MV-4-11 (cell line): Measurements from ENCODE around the gene SYT17.
A peak's percentile ranks its signal among the peaks of the same experiment; 100 is the strongest.

Experiments used
- DNase-seq: peaks from one replicate; lab custom pipeline; 2025; lab: John Stamatoyannopoulos, UW

The SYT17 gene

DNA sequence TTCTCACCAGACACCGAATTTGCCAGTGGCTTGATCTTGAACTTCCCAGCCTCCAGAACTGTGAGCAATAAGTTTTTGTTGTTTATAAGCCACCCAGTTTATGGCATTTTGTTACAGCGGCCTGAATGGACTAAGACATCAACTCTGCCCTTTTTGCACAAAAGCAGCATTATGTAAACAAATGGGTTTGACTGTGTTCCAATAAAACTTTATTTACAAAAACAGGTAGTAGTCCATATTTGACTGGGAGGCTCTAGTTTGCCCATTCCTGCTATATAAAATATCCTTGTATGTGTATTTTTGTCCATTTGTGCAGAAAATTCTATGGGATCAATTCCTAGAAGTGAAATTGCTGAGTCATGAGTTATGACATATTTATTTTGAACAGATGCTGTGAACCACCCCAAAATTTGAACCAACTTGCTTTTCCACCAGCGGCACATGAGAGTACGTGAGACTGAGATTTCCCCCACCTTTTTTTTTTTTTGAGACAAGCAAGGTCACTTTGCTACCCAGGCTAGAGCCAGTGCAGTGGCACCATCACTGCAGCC, 96.2 kb downstream of the SYT17 start:
- DNase-seq: no peak

DNA sequence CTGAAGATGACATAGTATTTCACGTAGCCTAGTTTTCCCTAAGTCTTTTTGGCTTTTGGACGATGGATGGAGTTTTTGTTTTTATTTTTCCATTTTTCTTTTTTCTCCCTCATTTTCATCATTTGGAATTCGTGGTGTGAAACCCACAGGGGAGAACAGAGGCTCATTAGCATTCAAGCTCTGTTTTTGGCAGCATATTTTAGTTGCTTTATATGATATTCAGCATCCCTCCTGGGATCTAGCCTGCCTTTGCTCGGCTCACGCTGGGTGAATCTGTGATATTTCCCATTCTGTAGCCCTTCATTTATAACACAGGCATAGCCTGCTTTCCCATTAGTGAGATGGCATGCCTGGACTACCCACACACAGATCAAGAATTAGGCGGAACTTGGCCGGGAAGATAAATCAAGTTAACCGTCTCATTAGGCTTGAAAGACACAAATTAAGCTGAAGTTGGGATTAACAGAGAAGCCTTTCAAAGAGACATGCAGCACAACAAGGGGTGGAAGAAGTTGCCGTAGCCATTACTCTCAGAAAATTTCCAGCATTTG, 97.4 kb downstream of the SYT17 start:
- DNase-seq: no peak

DNA sequence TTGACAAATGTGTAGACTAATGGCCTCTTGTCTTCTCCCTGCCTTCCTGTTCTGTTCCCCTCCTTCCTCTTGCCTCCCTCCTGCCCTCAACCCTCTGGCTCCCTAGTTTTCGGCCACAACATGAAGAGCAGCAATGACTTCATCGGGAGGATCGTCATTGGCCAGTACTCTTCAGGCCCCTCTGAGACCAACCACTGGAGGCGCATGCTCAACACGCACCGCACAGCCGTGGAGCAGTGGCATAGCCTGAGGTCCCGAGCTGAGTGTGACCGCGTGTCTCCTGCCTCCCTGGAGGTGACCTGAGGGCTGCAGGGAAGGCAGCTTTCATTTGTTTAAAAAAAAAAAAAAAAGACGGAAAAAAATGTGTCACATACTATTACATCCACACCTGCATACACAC, 98.7 kb downstream of the SYT17 start:
- DNase-seq: no peak

DNA sequence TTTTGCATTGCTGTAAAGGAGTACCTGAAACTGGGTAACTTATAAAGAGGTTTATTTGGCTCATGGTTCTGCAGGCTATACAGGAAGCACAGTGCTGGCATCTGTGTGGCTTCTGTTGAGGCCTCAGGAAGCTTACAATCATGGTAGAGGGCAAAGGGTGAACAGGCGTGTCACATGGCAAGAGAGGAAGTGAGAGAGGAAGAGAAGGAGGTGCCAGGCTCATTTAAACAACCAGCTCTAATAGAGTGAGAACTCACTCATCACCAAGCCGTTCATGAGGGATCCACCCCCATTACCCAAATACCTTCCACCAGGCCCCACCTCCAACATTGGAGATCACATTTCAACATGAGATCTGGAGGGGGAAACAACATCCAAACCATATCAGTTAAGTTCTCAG, 101.1 kb downstream of the SYT17 start:
- peak; percentile 89 for DNase-seq

DNA sequence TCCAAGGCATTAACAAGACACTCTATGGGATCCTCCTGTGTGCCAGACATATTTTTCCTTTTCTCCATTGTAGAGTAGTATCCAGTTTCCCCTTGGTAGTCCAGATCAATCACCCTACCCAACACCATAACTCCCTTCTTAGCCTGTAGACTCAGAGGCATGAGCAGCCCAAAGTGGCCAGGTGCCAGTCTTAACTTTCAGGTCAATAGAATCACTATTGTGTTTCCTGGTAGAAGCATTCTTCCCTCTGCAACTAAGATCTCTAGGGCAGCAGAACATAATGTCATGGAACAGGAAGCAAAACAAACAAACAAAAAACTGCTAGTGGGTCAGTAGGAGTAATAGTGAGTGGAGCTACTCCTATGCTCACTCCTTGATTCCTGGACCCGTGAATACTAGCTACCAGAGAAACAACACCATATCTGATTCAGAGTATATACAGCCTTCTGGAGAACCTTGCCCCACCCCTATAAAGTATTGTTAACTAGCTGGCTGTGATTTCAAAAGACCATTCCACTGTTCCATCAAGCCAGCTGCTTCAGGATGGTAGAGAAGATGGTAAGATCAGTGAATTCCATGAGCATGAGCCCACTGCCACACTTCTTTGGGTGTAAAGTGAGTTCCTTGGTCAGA, 106.2 kb downstream of the SYT17 start:
- no peak for DNase-seq

DNA sequence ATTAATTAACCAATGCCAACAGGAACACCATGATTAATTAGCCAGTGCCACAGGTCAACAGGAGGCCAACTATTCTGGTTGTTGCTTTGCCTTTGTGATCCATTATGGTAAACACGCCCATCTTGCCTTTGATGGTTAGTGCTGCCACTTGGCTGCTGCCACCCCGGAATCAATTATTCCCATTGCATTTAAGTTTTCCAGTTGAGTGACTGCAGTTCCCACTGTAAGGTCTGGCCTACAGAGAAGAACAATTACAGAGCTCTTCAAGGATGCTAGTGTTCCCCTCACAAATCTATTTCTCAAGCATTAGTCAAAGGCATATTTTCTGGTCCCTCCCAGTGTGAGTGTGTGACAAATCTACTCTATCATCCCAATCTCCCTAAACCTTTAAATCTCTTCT, 110.4 kb downstream of the SYT17 start:
- DNase-seq: no peak

DNA sequence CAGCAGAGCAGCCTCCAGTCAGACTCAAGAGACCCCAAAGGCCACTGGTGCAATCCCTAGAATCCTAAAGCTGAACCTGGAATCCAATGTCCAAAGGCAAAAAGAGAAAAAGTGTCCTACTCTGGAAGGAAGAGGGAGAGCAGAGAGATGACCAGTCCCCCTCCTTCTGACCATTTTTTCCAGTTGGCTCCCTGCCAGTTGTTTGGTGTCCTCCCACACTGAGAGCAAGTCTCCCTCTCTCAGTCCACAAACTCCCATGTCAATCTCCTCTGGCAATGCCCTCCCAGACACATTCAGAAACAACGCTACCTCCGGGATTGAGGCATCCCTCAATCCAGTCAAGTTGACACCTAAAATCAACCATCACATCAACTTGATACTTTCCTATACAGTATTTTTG, 113.2 kb downstream of the SYT17 start:
- no peak for DNase-seq

DNA sequence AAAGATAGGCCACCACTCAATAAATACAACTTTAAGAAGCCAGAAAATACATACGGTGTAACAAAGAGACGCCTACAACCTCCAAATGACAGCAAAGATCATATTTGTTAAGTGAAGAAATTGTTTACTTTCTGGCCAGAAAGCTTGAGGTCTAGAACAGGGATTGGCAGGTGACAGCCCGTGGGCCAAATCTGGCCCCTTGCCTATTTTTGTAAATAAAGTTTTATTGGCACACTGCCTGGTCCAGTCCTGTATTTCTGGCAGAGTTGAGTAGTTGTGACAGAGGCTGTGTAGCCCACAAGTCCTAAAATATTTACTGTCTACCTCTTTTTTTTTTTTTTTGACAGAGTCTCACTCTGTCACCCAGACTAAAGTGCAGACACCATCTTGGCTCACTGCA, 114.1 kb downstream of the SYT17 start:
- DNase-seq: no peak

DNA sequence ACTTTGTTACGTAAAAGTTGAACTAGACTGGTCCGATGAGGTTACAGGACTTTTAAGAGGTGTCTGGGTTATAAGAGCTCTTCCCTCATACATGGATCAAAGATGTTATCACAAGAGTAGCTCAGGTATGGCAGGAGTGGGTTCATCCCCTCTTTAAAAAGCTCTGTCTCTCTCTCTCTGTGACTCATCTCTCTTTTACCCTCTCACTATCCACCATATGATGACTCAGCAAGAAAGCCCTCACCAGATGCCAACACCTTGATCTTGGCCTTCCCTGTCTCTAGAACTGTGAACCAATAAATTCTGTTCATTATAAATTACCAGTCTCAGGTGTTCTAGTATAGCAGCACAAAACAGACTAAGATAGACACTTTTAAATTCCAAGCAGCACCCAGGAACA, 115.6 kb downstream of the SYT17 start:
- DNase-seq: no peak

DNA sequence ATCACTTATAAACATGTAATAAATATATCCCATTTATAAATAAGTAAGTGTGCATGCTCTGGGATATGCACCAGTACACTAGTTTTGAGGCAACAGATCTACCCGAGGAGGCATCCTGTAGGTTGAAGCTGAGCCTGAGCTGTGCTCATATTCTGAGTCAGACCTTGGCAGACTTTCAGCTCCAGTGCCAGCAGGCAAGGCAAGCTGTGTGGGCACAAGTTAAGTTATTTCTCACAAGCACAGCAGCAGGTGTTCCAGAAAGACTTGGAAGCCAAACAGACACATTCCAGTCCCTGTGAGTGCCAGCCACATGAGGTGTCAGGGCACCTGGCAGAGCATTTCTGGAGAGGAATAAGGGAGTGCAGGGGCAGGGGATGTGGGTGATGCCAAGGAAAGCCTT, 116.2 kb downstream of the SYT17 start:
- no peak for DNase-seq

DNA sequence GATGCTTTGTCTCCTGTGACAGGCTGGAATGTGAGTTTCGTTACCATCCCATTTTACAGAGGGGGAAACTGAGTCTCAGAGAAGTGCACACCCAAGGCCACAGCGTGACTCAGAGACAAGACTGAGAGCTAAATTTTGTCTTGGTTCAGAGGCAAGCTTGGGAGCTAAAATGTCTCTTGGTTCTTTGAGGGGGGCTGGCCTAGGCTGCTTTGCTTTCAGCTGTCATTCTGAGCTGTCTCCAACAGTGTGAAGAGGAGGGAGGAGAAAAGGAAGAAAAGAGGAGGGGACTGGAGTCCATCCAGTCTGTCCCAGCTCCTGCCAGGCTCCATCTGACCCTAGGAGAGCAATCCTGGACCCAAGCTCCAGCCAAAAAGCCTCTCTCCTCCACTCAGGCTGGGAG, 117.4 kb downstream of the SYT17 start, which contains the start of gene CLEC19A:
TSS of gene CLEC19A (plus strand) at position 301 of the 400 bp plus-strand sequence. CDS start 121 bp downstream, outside the sequence.
- no peak for DNase-seq

DNA sequence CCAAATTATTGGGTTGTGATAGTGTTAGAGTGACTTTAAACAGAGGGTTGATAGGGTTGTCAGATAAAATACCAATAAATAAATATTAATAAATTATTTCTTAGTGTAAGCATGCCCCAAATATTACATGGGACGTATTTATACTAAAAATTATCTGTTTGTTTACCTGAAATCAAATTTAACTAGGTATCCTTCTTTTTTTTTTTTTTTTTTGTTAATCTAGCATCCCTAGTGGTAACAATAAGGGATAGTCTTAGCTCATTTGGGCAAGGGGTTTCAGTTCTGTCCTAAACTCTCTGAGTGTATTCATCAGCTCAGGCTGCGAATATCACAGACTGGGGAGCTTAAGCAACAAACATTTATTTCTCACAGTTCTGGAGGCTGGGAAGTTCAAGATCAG, 118.8 kb downstream of the SYT17 start:
- DNase-seq: no peak

DNA sequence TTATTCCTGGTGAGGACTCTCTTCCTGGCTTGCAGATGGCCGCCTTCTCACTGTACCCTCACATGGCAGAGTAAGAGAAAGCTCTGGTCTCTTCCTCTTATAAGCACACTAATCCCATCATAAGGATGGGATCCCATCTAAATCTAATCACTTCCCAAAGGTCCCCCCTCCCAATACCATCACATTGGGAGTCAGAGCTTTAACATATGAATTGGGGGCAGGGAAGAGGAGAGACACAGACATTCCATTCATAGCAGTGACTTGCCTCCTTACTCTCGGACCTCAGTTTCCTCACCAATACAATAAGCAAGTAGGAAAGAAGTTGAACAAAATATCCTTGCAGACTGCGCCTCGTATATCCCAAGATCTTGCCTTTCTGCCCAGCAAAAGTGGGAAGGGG, 119.2 kb downstream of the SYT17 start:
- no peak for DNase-seq

DNA sequence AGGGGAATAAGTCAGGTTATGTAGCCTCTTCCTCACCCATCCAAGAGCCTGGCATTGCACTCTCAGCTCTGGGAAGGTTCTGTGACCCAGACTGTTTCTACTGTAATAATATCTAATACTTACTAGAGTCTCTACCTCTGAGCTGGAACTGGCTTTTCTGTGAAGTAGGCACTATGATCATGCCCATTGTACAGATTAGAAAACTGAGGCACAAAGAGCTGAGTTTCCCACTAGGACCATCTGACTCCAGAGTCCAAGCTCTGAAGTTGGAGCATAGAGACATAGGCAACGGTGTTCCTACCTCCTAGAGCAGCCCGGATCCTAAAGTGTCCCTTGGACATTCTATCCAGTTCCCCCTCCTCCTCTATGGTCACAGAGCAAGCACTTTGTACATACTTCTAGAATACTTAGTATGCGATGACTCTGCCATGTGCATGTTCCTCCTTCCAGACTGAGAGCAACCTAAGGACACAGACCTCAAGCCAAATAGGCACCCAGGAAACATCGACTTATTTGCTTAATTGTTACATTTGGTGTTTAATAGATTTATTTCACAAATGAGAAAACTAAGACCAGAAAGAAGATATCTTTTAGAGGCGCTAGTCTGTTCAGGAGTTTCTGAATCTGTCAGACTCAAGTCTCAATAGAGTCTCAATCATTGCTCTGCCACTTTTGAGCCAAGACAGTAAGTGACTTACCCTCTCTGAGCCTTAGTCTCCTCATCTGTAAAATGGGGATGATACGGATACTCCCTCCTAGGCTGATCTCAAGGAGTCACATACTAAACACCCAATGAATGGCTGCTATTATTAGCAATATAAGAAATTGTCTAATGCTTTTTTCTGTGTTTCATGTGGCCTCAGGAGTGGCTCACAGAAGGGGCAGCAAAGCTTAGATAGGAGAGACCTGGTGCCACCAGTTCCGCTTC, 121.1 kb downstream of the SYT17 start:
- DNase-seq: no peak

DNA sequence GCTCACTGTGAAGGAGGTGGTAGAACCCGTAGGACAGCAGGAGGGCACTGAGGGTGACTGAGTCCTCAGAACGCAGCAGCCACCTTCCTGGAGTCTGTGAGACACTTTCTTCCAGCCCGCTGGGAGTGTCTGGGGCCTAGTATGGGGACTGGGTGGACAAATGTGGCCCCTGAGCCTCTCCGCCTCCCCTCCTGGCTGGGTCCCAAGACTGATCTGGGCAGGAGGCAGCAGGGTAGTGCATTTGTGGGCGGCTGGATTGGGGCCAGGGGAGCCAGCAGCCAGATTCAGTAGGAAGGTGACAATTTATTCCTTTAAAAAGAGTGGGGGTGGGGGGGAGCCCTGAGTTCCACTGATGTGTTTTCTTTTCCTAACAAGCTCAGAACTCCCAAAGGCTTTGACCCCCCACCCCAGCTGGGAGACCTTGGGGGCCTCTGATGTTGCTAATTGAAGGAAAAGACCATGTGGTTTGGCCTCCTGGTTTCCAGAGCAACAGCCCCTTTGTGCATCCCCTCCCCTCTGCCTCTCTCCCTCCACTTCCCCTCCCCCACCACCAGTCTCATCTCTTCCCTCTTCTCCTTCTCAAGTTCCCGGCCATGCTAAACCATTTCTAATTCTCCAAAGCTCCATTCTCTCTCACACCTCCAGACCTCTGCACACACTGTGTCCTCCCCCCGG, 121.9 kb downstream of the SYT17 start:
- DNase-seq: no peak

DNA sequence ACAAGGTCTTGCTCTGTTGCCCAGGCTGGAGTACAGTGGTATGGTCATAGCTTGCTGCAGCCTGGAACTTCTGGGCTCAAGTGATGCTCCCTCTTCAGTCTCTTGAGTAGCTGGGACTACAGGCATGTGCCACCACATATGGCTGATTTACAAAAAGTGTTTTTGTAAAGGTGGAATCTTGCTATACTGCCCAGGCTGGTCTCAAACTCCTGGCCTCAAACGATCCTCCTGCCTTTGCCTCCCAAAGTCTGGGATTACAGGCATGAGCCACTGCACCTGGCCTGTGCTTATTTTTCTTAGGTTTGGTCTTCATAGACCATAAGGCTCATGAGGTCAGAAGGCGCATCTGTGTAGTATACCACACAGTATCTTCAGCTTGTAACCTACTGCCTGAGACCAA, 122.8 kb downstream of the SYT17 start:
- no peak for DNase-seq

DNA sequence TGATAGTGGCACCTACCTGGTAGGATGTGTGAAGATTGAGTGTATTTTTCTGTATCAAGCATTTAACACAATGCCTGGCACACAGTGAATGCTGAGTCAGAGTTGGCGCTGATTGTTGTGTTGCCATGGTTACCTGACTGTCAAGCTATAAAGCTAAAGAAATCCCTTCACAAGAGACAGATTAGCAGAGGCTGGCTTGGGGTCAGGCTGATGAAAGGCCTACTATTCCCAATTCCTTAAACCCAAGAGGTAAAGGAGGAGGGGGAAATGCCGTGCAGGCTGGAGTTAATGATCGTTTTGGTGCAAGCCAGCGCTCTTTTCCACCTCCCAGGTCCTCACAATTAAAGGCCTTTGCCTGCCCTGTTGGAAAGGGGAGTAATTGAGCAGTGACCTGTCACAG, 123.4 kb downstream of the SYT17 start:
- DNase-seq: peak; percentile 22

DNA sequence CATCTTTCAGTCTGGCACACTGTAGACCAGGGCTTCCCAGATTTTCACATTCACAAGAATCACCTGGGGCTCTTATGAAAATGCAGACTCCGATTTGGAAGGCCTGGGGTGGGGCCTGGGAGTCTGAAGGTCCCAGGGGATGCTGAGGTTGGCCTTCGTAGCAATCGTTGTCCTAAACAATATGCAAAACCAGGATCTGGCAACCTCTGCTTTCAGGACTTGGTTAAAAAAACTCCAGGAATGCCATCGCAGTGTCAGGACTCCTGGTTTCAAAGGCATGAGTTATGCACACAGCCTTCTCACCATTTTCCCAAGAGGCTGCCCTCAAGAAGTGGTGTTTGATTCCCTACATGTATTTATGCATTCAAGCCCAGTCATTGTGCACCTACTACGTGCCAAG, 124.1 kb downstream of the SYT17 start:
- DNase-seq: no peak

DNA sequence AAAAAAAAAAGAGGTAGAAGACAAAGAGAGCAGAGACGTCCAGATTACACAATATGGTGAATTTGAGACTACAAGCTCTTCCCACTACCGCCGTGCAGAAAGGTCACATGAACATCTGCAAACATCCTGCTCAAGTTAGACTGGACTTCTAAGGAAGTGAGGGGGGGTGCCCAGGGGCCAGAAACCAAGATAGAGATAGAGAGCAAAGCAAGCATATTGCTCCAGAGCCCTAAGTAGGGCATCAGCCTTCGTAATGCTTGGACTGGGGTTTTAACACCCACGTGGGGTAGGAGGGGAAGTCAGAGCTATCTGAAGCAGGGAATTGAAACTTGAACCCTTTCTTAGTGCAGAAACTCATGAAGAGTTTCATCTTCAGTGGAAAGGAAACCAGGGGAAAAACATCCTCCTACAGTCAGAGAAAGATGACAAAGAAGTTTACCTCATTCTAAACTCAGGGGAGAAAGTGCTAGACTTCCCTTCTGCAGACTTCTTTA, 126.2 kb downstream of the SYT17 start:
- peak; percentile 99 for DNase-seq

DNA sequence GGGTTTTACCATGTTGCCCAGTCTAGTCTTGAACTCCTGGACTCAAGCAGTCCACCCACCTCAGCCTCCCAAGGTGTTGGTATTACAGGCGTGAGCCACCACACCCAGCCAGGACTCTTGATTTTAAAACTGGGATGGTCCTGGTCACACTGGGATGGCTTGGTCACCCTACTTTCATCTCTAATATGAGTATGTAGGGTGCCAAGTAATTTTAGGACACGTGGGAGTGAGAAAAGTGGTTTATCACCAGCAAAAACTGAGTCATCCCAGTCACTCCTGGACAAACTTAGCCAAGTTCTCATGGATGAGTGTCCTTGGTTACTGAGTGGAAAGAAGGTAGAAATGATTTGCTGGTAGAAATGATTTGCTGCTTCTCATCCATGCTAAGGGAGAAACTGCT, 127.4 kb downstream of the SYT17 start:
- DNase-seq: no peak

DNA sequence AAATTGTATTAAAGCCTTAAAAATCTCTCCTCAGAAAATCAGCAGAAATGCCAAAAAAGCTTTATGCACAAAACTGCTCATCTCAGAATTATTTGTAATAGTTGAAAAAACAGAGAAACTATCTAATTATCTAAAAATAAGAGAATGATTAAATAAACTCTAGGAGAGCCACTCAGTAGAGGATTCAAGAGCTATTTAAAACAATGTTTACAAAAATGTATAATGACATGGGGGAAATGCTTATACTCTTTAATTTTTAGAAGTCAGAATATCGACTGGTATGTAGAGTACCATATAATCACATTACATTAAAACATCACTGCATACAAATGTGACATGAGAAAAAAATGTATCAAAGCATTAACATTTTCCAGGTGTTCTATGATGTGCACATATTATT, 129.4 kb downstream of the SYT17 start:
- DNase-seq: no peak

DNA sequence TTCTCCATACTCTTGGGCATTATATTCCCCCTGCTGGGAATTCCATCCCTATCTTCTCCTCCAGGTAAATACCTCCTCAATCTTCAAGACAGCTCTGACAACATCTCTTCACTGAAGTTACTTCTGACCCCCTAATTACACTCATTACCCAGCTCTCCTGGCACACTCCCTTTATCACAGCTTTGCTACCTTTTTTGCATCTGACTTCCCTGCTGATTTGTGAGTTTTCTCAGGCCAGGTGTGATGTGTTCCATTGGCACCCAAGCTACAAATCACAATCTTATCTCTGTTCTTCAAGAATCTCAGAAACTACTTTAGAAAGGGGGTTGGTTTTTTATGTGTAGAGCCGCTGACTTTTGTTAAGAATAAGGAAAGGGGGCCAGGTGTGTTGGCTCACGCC, 131.5 kb downstream of the SYT17 start:
- no peak for DNase-seq
